Measurements from ENCODE around the gene BCL10. TPM values are rescaled to one million over a fixed set of nuclear protein-coding genes. Genes with fewer than 3 reads are reported as not detected.

Gene BCL10
- 5.8 and 6.6 TPM in 2 replicates for polyA plus RNA-seq (2012; rRNA removed)
- polyA plus RNA-seq (2012; cell fraction: cytosol; rRNA removed), result 7.2 and 8.0 TPM in 2 replicates
- polyA plus RNA-seq (2012; cell fraction: nucleus; rRNA removed), result 5.5 and 7.7 TPM in 2 replicates

- H3K27me3 ChIP-seq (ENCODE audit: insufficient read depth), result no peaks in the 10 kb centered on the region
- TF ChIP-seq YY1 (IDR thresholded peaks at IDR 0.05; ENCODE audit: low read depth) (0 out of 2 replicates have a peak, but pooled peaks have one; percentile 50), PBX3 (IDR thresholded peaks at IDR 0.05) (peak; percentile 42; the same call in 1 of the 2 replicates), TEAD4 (IDR thresholded peaks at IDR 0.05; ENCODE audit: borderline replicate concordance, insufficient read depth) (no peak), SMC3 (IDR thresholded peaks at IDR 0.05; ENCODE audit: low read depth, low read length) (no peak), CHD2 (IDR thresholded peaks at IDR 0.05; ENCODE audit: low read length, partially characterized antibody) (peak; percentile 34), GABPA (IDR thresholded peaks at IDR 0.05; ENCODE audit: low read depth) (peak; percentile 76), REST (IDR thresholded peaks at IDR 0.05; ENCODE audit: low read depth, low read length) (no peak), NRF1 (IDR thresholded peaks at IDR 0.05; ENCODE audit: low read depth, low read length) (peak; percentile 98), ELF1 (IDR thresholded peaks at IDR 0.05) (peak; percentile 88), TAF1 (IDR thresholded peaks at IDR 0.05; ENCODE audit: borderline replicate concordance, low read depth, low read length) (peak; percentile 52; the same call in 1 of the 2 replicates), RFX5 (IDR thresholded peaks at IDR 0.05; ENCODE audit: low read length) (0 out of 2 replicates have a peak, but pooled peaks have one; percentile 40), MXI1 (IDR thresholded peaks at IDR 0.05; ENCODE audit: low read depth, low read length) (peak; percentile 59; the same call in 1 of the 2 replicates), POLR2AphosphoS5 (IDR thresholded peaks at IDR 0.05; ENCODE audit: low read depth, low read length) (peak; percentile 69; the same call in 1 of the 2 replicates), SIN3A (IDR thresholded peaks at IDR 0.05; ENCODE audit: borderline replicate concordance, low read depth, low read length) (peak; percentile 65; the same call in 1 of the 2 replicates), CTCF (IDR thresholded peaks at IDR 0.05) (no peak)
- H2AFZ ChIP-seq (ENCODE audit: low read depth), result no peak within 1 kb of the TSS
- no peaks in the 10 kb centered on the region for H3K9me2 ChIP-seq
- CTCF ChIA-PET, result interaction anchor here (1.0 to 3.0 kb wide), 7 partner anchors 9 to 416 kb away, joined by 3 to 21 read pairs (median 5); partner anchors contain the start of gene C1orf52
- 1% methylated on average over 39 of the region's 78 CpGs for WGBS (ENCODE audit: low lambda C conversion rate)
- peaks cover 49% of the 10 kb centered on the region for H3K79me2 ChIP-seq (ENCODE audit: insufficient read depth)
- H3K4me3 ChIP-seq (ENCODE audit: low read depth in 2 of 2, low read length in 1 of 2), result peak within 1 kb of the TSS; percentile 96 to 97
- H3K9me3 ChIP-seq, result no peaks in the 10 kb centered on the region
- H3K4me2 ChIP-seq, result peak within 1 kb of the TSS; percentile 93
- H3K4me1 ChIP-seq (ENCODE audit: control insufficient read depth in 1 of 2, insufficient read depth in 2 of 2, low read depth in 1 of 2, low read length in 1 of 2), result peaks cover 22 to 28% of the 10 kb centered on the region in 2 experiments
- POLR2A ChIA-PET, result interaction anchor here (1.1 to 2.7 kb wide), 4 partner anchors 9 to 432 kb away, joined by 4 to 20 read pairs (median 4); partner anchors contain the start of genes C1orf52, DDAH1 and ZNHIT6
- peaks cover 34% of the 10 kb centered on the region for H4K20me1 ChIP-seq (ENCODE audit: insufficient read depth)
- H3F3A ChIP-seq (replicated peaks; ENCODE audit: insufficient read depth), result peaks cover 32% of the 10 kb centered on the region
- H3K27ac ChIP-seq (ENCODE audit: low read depth in 2 of 2, low read length in 1 of 2), result peak within 1 kb of the TSS; percentile 91 to 92
- H3K36me3 ChIP-seq (replicated peaks in 1 of 2; ENCODE audit: control insufficient read depth in 1 of 2, insufficient read depth in 2 of 2, low read length in 1 of 2), result peaks cover 2 to 22% of the 10 kb centered on the region in 2 experiments
- DNase-seq, result peak; percentile 96
- peak within 1 kb of the TSS; percentile 95 for H3K9ac ChIP-seq
Observed at GRCh38 chr1:85276215-85276977, at the start of gene BCL10. BCL10 (minus strand) TSS chr1:85276632; CDS start chr1:85276352, 280 bp downstream.

Data from SK-N-SH (cell line).